A673 (cell line): Measurements from ENCODE around the gene CYP46A1. TPM values are rescaled to one million over a fixed set of nuclear protein-coding genes. Genes with fewer than 3 reads are reported as not detected.

ENCODE experiments used
- BruUV-seq: library from RNA; stranded (reverse); fragments of 400-500 nt; replicated peaks from 2 replicates; lab custom pipeline; 2021; lab: Mats Ljungman, UMichigan
- CTCF ChIA-PET: fragments of 300-600 bp; sonication (Branson Sonifier 250); formaldehyde crosslinking; loops from one replicate; lab custom pipeline; 2022; ENCODE audit warnings: antibody characterized with exemption; lab: Charles Lee
- POLR2A ChIA-PET: fragments of 300-600 bp; sonication (Branson Sonifier 250); formaldehyde crosslinking; loops from one replicate; lab custom pipeline; 2022; ENCODE audit warnings: antibody characterized with exemption; ENCODE audit not compliant: low non-redundant PET; lab: Charles Lee
- DNase-seq: peaks from one replicate; pipeline ENCODE4 v3.0.0-alpha.2; 2015; ENCODE audit warnings: low spot score
- H3K27ac ChIP-seq: fragments of 200-600 bp; sonication (generic); 2 replicates; pipeline ENCODE4 v1.5.1; 2016; ENCODE audit warnings: mixed run types, low read depth, mild to moderate bottlenecking, mixed read lengths, antibody characterized with exemption, low read length; ENCODE audit not compliant: poor library complexity, severe bottlenecking
- H3K27me3 ChIP-seq: fragments of 200-600 bp; sonication (generic); replicated peaks from 2 replicates; pipeline ENCODE4 v1.6.1; 2017; ENCODE audit warnings: mixed run types, low read depth, mild to moderate bottlenecking, mixed read lengths, antibody characterized with exemption, low read length; ENCODE audit not compliant: insufficient read depth, poor library complexity
- H3K36me3 ChIP-seq: fragments of 200-600 bp; sonication (generic); 2 replicates; pipeline ENCODE4 v1.6.1; 2016; ENCODE audit warnings: mixed run types, mild to moderate bottlenecking, mixed read lengths, antibody characterized with exemption, low read length; ENCODE audit not compliant: insufficient read depth, poor library complexity, severe bottlenecking
- H3K4me1 ChIP-seq: fragments of 200-600 bp; sonication (generic); 2 replicates; pipeline ENCODE4 v1.6.1; 2017; ENCODE audit warnings: mixed run types, mild to moderate bottlenecking, mixed read lengths, antibody characterized with exemption, low read length; ENCODE audit not compliant: insufficient read depth, poor library complexity, severe bottlenecking
- H3K4me3 ChIP-seq: fragments of 200-600 bp; sonication (generic); 2 replicates; pipeline ENCODE4 v1.5.1; 2016; ENCODE audit warnings: low read depth, mixed run types, mild to moderate bottlenecking, mixed read lengths, low read length; ENCODE audit not compliant: poor library complexity, severe bottlenecking
- H3K9me3 ChIP-seq: fragments of 200-600 bp; sonication (generic); 2 replicates; pipeline ENCODE4 v1.6.1; 2016; ENCODE audit warnings: mixed run types, low read depth, mild to moderate bottlenecking, mixed read lengths, antibody characterized with exemption, low read length; ENCODE audit not compliant: poor library complexity, severe bottlenecking
- CTCF ChIP-seq: fragments of 300-800, 200-600 bp; sonication (generic); conservative IDR thresholded peaks from 2 replicates; pipeline ENCODE4 v1.5.1; 2017; ENCODE audit warnings: low read depth, mild to moderate bottlenecking, antibody characterized with exemption, low read length, moderate library complexity, mixed read lengths
- EZH2 ChIP-seq: fragments of 200-600 bp; sonication (generic); IDR thresholded peaks from 2 replicates; pipeline ENCODE4 v1.6.1; 2017; ENCODE audit warnings: borderline replicate concordance, low read depth, mild to moderate bottlenecking, mixed read lengths, antibody characterized with exemption, low read length; ENCODE audit not compliant: poor library complexity, severe bottlenecking
- intact Hi-C: fragments of 100-400 bp; cut with micrococcal nuclease; formaldehyde crosslinking; loops from one replicate; pipeline ENCODE4 v1.10.0; 2022; ENCODE audit not compliant: unreplicated experiment
- total RNA-seq: library from RNA; stranded (reverse); gene quantifications from 2 replicates; pipeline ENCODE4 v1.2.3, GENCODE V29; 2021

CYP46A1 gene
- total RNA-seq, 1 experiment from 2014 or later: not detected

- Histone ChIP-seq H3K36me3 (no peaks in the 10 kb centered on the region), H3K9me3 (peaks cover under 1% of the 10 kb centered on the region), H3K27ac (no peak overlapping the region), H3K4me3 (no peak overlapping the region), H3K4me1 (no peaks in the 10 kb centered on the region), H3K27me3 (no peaks in the 10 kb centered on the region)
- no peak for DNase-seq
- ChIA-PET POLR2A (no interaction called here), CTCF (no interaction called here)
- TF ChIP-seq CTCF (no peak), EZH2 (no peak)
- no TSS peak for BruUV-seq
- intact Hi-C loops: no loop called here
These were observed 12.8 kb downstream of the CYP46A1 start for GRCh38 chr14:99696929-99697328.

- H3K9me3 ChIP-seq: peaks cover 10% of the 10 kb centered on the region
- H3K4me3 ChIP-seq: no peak overlapping the region
- no peak overlapping the region for H3K27ac ChIP-seq
- no TSS peak for BruUV-seq
- POLR2A ChIA-PET: no interaction called here
- no peaks in the 10 kb centered on the region for H3K27me3 ChIP-seq
- no peaks in the 10 kb centered on the region for H3K4me1 ChIP-seq
- CTCF ChIA-PET: no interaction called here
- H3K36me3 ChIP-seq: no peaks in the 10 kb centered on the region
- intact Hi-C loops: no loop called here
- no peak for DNase-seq
- TF ChIP-seq EZH2 (no peak), CTCF (no peak)
These were observed 14.1 kb downstream of the CYP46A1 start for GRCh38 chr14:99698236-99698635.

GRCh38 chr14:99698642-99699041 is 14.5 kb downstream of the CYP46A1 start:
- CTCF ChIA-PET: no interaction called here
- H3K9me3 ChIP-seq: peaks cover 14% of the 10 kb centered on the region
- POLR2A ChIA-PET: no interaction called here
- TF ChIP-seq CTCF: no peak
- TF ChIP-seq EZH2: no peak
- no peaks in the 10 kb centered on the region for H3K36me3 ChIP-seq
- no peak overlapping the region for H3K27ac ChIP-seq
- no peak for DNase-seq
- no peaks in the 10 kb centered on the region for H3K27me3 ChIP-seq
- no peak overlapping the region for H3K4me3 ChIP-seq
- H3K4me1 ChIP-seq: no peaks in the 10 kb centered on the region
- intact Hi-C loops: no loop called here
- BruUV-seq: no TSS peak
